Left colon (tissue), 2 donors: ENCODE measurements around the gene GATAD2B. TPM values are rescaled to one million over a fixed set of nuclear protein-coding genes. Genes with fewer than 3 reads are reported as not detected.

Source experiments
- ATAC-seq: fragments of 200-7000 bp; cut with Tn5 transposase; one replicate; pipeline ENCODE4 v1.9.1; 2020; ENCODE audit warnings: mild to moderate bottlenecking, moderate library complexity
- DNase-seq, 2 donors: peaks; one replicate each; pipeline ENCODE4 v3.0.0-alpha.2; 2020
- intact Hi-C, 2 donors: fragments of 100-400 bp; cut with DNase I in 1 of 2; cut with micrococcal nuclease in 1 of 2; formaldehyde crosslinking; loops; one replicate each; pipeline versions ENCODE4 v1.11.2 to v1.14.0; 2022; cut with DNase I, micrococcal nuclease
- long read RNA-seq: library from polyadenylated mRNA; unstranded; transcript quantifications from one replicate; pipeline ENCODE4 v2.0.0, GENCODE V29; 2021
- total RNA-seq, 2 donors: library from RNA; stranded (reverse); fragmentation: NEBNext Ultra II Directional; extraction: Animal tissue kit (Norgen Biotek cat#: 25700); gene quantifications; one replicate each; pipeline ENCODE4 v1.2.1, GENCODE V29; 2021
- donor health status: DM: no; HTN: no; CAD: no.
- donor health status: DM: yes; HTN: yes; CAD: no.

Gene GATAD2B
- 10 to 100 TPM; 33.9 to 34.9 TPM for total RNA-seq
- long read RNA-seq, partial matches to known transcripts = 0 of 5 reads
- long read RNA-seq, other reads (novel, unspliced or antisense) = 5 of 5 reads

- DNase-seq (peak; percentile 99 to 100), ATAC-seq (peak; percentile 95)
- intact Hi-C loops = no loop called here
These were observed at the start of gene GATAD2B for GRCh38 chr1:153922972-153923925. Gene GATAD2B, minus strand, starts transcription at chr1:153922972. Its CDS starts 94,625 bp downstream, at chr1:153828347.

- ATAC-seq (no peak), DNase-seq (no peak)
- intact Hi-C loops = no loop called here
These were observed 47.6 kb upstream of the GATAD2B start for GRCh38 chr1:153970346-153970745.

- intact Hi-C loops = no loop called here
- no peak for DNase-seq
- ATAC-seq = no peak
These were observed 46.2 kb upstream of the GATAD2B start for GRCh38 chr1:153968972-153969371.

GRCh38 chr1:153968408-153968807 lies 45.6 kb upstream of the GATAD2B start:
- intact Hi-C loops = no loop called here
- DNase-seq (peak in 1 of 2 donors; percentile 42), ATAC-seq (no peak)

GRCh38 chr1:153968000-153968363 lies 45.2 kb upstream of the GATAD2B start:
- DNase-seq (peak; percentile 79 to 81), ATAC-seq (peak; percentile 28)
- intact Hi-C loops = no loop called here

- peak; percentile 74 for ATAC-seq
- intact Hi-C loops = no loop called here
- peak; percentile 90 to 94 for DNase-seq
These were observed 44.6 kb upstream of the GATAD2B start, which contains the start of gene CREB3L4 for GRCh38 chr1:153967107-153967999. Gene CREB3L4, plus strand, starts transcription at chr1:153967902. Its CDS starts 624 bp downstream, at chr1:153968526.

- ATAC-seq (peak; percentile 22), DNase-seq (peak; percentile 63 to 68)
- intact Hi-C loops = no loop called here
These were observed 41.1 kb upstream of the GATAD2B start for GRCh38 chr1:153963850-153964331.

- intact Hi-C loops = no loop called here
- DNase-seq (peak; percentile 99 to 100), ATAC-seq (peak; percentile 75)
These were observed 40.5 kb upstream of the GATAD2B start, which contains the start of gene SLC39A1 for GRCh38 chr1:153963030-153963849. Gene SLC39A1, minus strand, starts transcription at chr1:153963537. Its CDS starts 822 bp downstream, at chr1:153962715.

- intact Hi-C loops = no loop called here
- ATAC-seq (no peak), DNase-seq (peak; percentile 32 to 58)
These were observed 39.6 kb upstream of the GATAD2B start for GRCh38 chr1:153962088-153963029.

GRCh38 chr1:153961421-153961820 lies 38.6 kb upstream of the GATAD2B start:
- intact Hi-C loops = no loop called here
- DNase-seq (no peak), ATAC-seq (no peak)

- intact Hi-C loops = no loop called here
- no peak for DNase-seq
- ATAC-seq = no peak
These were observed 37.4 kb upstream of the GATAD2B start for GRCh38 chr1:153960206-153960605.

GRCh38 chr1:153959454-153959853 lies 36.7 kb upstream of the GATAD2B start:
- no peak for DNase-seq
- ATAC-seq = no peak
- intact Hi-C loops = no loop called here

- DNase-seq (peak in 1 of 2 donors; percentile 42), ATAC-seq (no peak)
- intact Hi-C loops = no loop called here
These were observed 36.1 kb upstream of the GATAD2B start for GRCh38 chr1:153958961-153959260.

GRCh38 chr1:153958111-153958960 lies 35.6 kb upstream of the GATAD2B start, which contains the start of gene CRTC2:
Gene CRTC2, minus strand, starts transcription at chr1:153958612. Its CDS starts 115 bp downstream, at chr1:153958497.
- intact Hi-C loops = no loop called here
- ATAC-seq (peak; percentile 85), DNase-seq (peak; percentile 99 to 100)

GRCh38 chr1:153957744-153958110 lies 35.0 kb upstream of the GATAD2B start:
- intact Hi-C loops = no loop called here
- DNase-seq (no peak), ATAC-seq (peak; percentile 7)

GRCh38 chr1:153956997-153957715 lies 34.4 kb upstream of the GATAD2B start:
- ATAC-seq = no peak
- DNase-seq = no peak
- intact Hi-C loops = no loop called here
